HEK293T (cell line): Measurements from ENCODE around the gene WNT6.

Experiments used
- CTCF ChIA-PET: fragments of 350-600 bp; formaldehyde crosslinking; extraction: SDS; loops from one replicate; lab custom pipeline; 2021; ENCODE audit warnings: antibody characterized with exemption, inconsistent platforms; lab: Yijun Ruan, JAX
- POLR2A ChIA-PET: fragments of 350-600 bp; formaldehyde crosslinking; extraction: SDS; loops from one replicate; lab custom pipeline; 2020; ENCODE audit warnings: antibody characterized with exemption, inconsistent platforms; lab: Yijun Ruan, JAX
- DNase-seq: peaks from one replicate; pipeline ENCODE4 v3.0.0; 2012; ENCODE audit warnings: mixed read lengths; ENCODE audit errors: extremely low spot score
- ARNT ChIP-seq: fragments of 450-650 bp; IDR thresholded peaks from 2 replicates; pipeline ENCODE4 v1.6.1; 2017; ENCODE audit warnings: mild to moderate bottlenecking
- BHLHE40 ChIP-seq: fragments of 450-650 bp; IDR thresholded peaks from 2 replicates; pipeline ENCODE4 v1.6.1; 2016; ENCODE audit warnings: mild to moderate bottlenecking, moderate library complexity, borderline replicate concordance
- CTBP1 ChIP-seq: fragments of 450-650 bp; IDR thresholded peaks from 2 replicates; pipeline ENCODE4 v1.6.1; 2016; ENCODE audit warnings: borderline replicate concordance
- ELF4 ChIP-seq: fragments of 450-650 bp; IDR thresholded peaks from 2 replicates; pipeline ENCODE4 v1.6.1; 2017; ENCODE audit warnings: antibody characterized with exemption
- FOXA1 ChIP-seq: fragments of 450-650 bp; IDR thresholded peaks from 2 replicates; pipeline ENCODE4 v1.6.1; 2016; ENCODE audit warnings: mild to moderate bottlenecking
- FOXK2 ChIP-seq: fragments of 450-650 bp; IDR thresholded peaks from 2 replicates; pipeline ENCODE4 v1.6.1; 2016; ENCODE audit warnings: mild to moderate bottlenecking
- FOXM1 ChIP-seq: fragments of 450-650 bp; IDR thresholded peaks from 2 replicates; pipeline ENCODE4 v1.6.1; 2017; ENCODE audit warnings: mild to moderate bottlenecking, borderline replicate concordance
- HDGF ChIP-seq: fragments of 450-650 bp; IDR thresholded peaks from 2 replicates; pipeline ENCODE4 v1.6.1; 2017; ENCODE audit warnings: antibody characterized with exemption, borderline replicate concordance
- L3MBTL2 ChIP-seq: fragments of 450-650 bp; conservative IDR thresholded peaks from 2 replicates; pipeline ENCODE4 v1.6.1; 2016; ENCODE audit warnings: mild to moderate bottlenecking
- LEF1 ChIP-seq: fragments of 450-650 bp; IDR thresholded peaks from 2 replicates; pipeline ENCODE4 v1.6.1; 2017; ENCODE audit warnings: mild to moderate bottlenecking, borderline replicate concordance
- NFRKB ChIP-seq: fragments of 450-650 bp; IDR thresholded peaks from 2 replicates; pipeline ENCODE4 v1.6.1; 2016; ENCODE audit warnings: mild to moderate bottlenecking, moderate library complexity
- PKNOX1 ChIP-seq: fragments of 450-650 bp; IDR thresholded peaks from 2 replicates; pipeline ENCODE4 v1.6.1; 2016
- SP1 ChIP-seq: fragments of 450-650 bp; IDR thresholded peaks from 2 replicates; pipeline ENCODE4 v1.6.1; 2017
- SUZ12 ChIP-seq: fragments of 450-650 bp; IDR thresholded peaks from 2 replicates; pipeline ENCODE4 v1.6.1; 2016; ENCODE audit warnings: mild to moderate bottlenecking
- TARDBP ChIP-seq: fragments of 450-650 bp; IDR thresholded peaks from 2 replicates; pipeline ENCODE4 v1.6.1; 2016
- ZNF384 ChIP-seq: fragments of 450-650 bp; IDR thresholded peaks from 2 replicates; pipeline ENCODE4 v1.6.1; 2016

Gene WNT6

GRCh38 chr2:218814540-218815243 is 44.9 kb upstream of the WNT6 start:
- POLR2A ChIA-PET = interaction anchor here (2.1 kb wide), 1 partner anchor 104 kb away, joined by 6 read pairs; no protein-coding TSS in a partner anchor
- CTCF ChIA-PET = no interaction called here
- TF ChIP-seq LEF1 (no peak), PKNOX1 (no peak), FOXK2 (no peak), L3MBTL2 (no peak)
- no peak for DNase-seq

GRCh38 chr2:218815244-218815637 is 44.4 kb upstream of the WNT6 start:
- CTCF ChIA-PET = no interaction called here
- no peak for TF ChIP-seq LEF1
- no peak for TF ChIP-seq L3MBTL2
- no peak for TF ChIP-seq ZNF384
- TF ChIP-seq CTBP1 = no peak
- no peak for TF ChIP-seq PKNOX1
- TF ChIP-seq SP1 = no peak
- TF ChIP-seq FOXK2 = no peak
- no peak for TF ChIP-seq HDGF
- TF ChIP-seq BHLHE40 = no peak
- TF ChIP-seq SUZ12 = no peak
- TF ChIP-seq NFRKB = no peak
- TF ChIP-seq ELF4 = no peak
- TF ChIP-seq FOXM1 = no peak
- no peak for TF ChIP-seq ARNT
- DNase-seq = no peak
- POLR2A ChIA-PET = interaction anchor here (2.1 kb wide), 1 partner anchor 105 kb away, joined by 6 read pairs; no protein-coding TSS in a partner anchor

GRCh38 chr2:218815649-218816048 is 44.0 kb upstream of the WNT6 start:
- TF ChIP-seq SUZ12 = no peak
- TF ChIP-seq LEF1 = no peak
- TF ChIP-seq ZNF384 = no peak
- no peak for TF ChIP-seq TARDBP
- TF ChIP-seq SP1 = no peak
- TF ChIP-seq L3MBTL2 = no peak
- no peak for TF ChIP-seq ARNT
- TF ChIP-seq BHLHE40 = no peak
- ChIA-PET POLR2A (interaction anchor here (2.1 kb wide), 1 partner anchor 105 kb away, joined by 6 read pairs; no protein-coding TSS in a partner anchor), CTCF (no interaction called here)

GRCh38 chr2:218816561-218817011 is 43.0 kb upstream of the WNT6 start:
- CTCF ChIA-PET = no interaction called here
- POLR2A ChIA-PET = interaction anchor here (1.2 to 2.1 kb wide), 2 partner anchors 8 to 106 kb away, joined by 3 to 6 read pairs; no protein-coding TSS in a partner anchor
- DNase-seq = no peak
- TF ChIP-seq ARNT = no peak

More at GRCh38 chr2:218815649-218816048, 44.0 kb upstream of the WNT6 start:
- no peak for DNase-seq

GRCh38 chr2:218819093-218819492 is 40.5 kb upstream of the WNT6 start:
- ChIA-PET POLR2A (no interaction called here), CTCF (no interaction called here)
- no peak for DNase-seq
- TF ChIP-seq FOXK2 = no peak
- no peak for TF ChIP-seq LEF1
- no peak for TF ChIP-seq L3MBTL2
- no peak for TF ChIP-seq FOXM1
- no peak for TF ChIP-seq FOXA1
- TF ChIP-seq NFRKB = no peak
- no peak for TF ChIP-seq BHLHE40
- TF ChIP-seq SUZ12 = no peak
- no peak for TF ChIP-seq ELF4
- TF ChIP-seq PKNOX1 = no peak
- no peak for TF ChIP-seq ZNF384

- ChIA-PET CTCF (no interaction called here), POLR2A (no interaction called here)
- no peak for DNase-seq
- no peak for TF ChIP-seq FOXM1
- TF ChIP-seq SUZ12 = no peak
- no peak for TF ChIP-seq BHLHE40
- no peak for TF ChIP-seq LEF1
Measured at GRCh38 chr2:218820746-218821369, 38.7 kb upstream of the WNT6 start.
